Subcutaneous adipose tissue (tissue), 4 donors: Measurements from ENCODE around the gene FAM222A. TPM values are rescaled to one million over a fixed set of nuclear protein-coding genes. Genes with fewer than 3 reads are reported as not detected.

Source experiments
- CTCF ChIP-seq: fragments of 450-650 bp; IDR thresholded peaks from one replicate; pipeline ENCODE4 v1.5.1; 2016; ENCODE audit warnings: low read depth, mild to moderate bottlenecking, control low read depth, antibody characterized with exemption, moderate library complexity
- total RNA-seq, 4 donors: library from RNA; depleted of rRNA; stranded (reverse); fragments of >200 nt; gene quantifications; one replicate each; pipeline ENCODE4 v1.1.0, GENCODE V29; 2016

Gene FAM222A
- total RNA-seq, 4 donors from 2014 or later, result 0.49 to 0.75 TPM; not detected in 2

- TF ChIP-seq CTCF, result no peak
Measured at GRCh38 chr12:109675411-109675810, 38.2 kb upstream of the FAM222A start.

- TF ChIP-seq CTCF, result no peak
Measured at GRCh38 chr12:109677279-109677691, 36.3 kb upstream of the FAM222A start.

GRCh38 chr12:109678719-109679118 is 34.9 kb upstream of the FAM222A start:
- TF ChIP-seq CTCF, result no peak

- TF ChIP-seq CTCF, result no peak
Measured at GRCh38 chr12:109679501-109680263, 33.9 kb upstream of the FAM222A start.

GRCh38 chr12:109680264-109681005 is 33.2 kb upstream of the FAM222A start:
- no peak for TF ChIP-seq CTCF

- no peak for TF ChIP-seq CTCF
Measured at GRCh38 chr12:109681986-109682707, 31.5 kb upstream of the FAM222A start.

GRCh38 chr12:109682708-109683060 is 30.9 kb upstream of the FAM222A start:
- TF ChIP-seq CTCF, result no peak
